GM12872 (cell line): ENCODE results near the gene RNF26.

Experiments used
- TF ChIP-seq, protein P1 (sequence below): IDR thresholded peaks from 3 replicates; pipeline ENCODE4 v1.5.1; 2011; ENCODE audit warnings: low read depth, mild to moderate bottlenecking, low read length, moderate library complexity; ENCODE audit not compliant: insufficient read depth

RNF26 gene

DNA sequence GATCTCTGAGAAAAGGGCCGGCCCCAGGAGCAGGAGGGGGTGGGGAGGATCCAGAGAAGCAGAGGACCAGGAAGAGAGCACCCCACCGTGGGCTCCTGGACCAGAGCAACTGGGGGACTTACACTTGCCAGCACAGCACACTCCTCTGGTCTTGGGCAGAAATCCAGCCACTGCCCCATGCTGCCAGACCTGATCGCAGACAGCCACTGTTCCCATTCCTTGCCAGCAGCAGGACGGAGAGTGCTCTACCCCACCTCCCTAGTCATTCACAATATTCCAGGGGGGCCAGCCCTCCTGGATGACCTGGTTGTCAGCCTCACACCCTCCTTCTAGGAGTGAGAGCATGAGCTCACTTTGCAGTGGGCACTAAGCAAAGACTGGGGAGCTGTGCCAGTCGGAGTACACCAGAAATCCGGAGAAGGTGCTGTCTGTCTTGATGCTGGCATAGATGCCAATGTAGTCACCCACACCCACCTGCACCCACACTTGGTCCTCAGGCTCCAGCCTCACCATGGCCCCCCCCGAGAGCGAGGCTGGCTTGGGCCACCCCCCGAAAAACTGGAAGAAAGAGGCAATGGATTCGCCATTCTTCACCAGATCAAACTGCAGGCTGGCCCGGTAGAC lies 4.8 kb downstream of the RNF26 start:
- TF ChIP-seq, protein P1, sequence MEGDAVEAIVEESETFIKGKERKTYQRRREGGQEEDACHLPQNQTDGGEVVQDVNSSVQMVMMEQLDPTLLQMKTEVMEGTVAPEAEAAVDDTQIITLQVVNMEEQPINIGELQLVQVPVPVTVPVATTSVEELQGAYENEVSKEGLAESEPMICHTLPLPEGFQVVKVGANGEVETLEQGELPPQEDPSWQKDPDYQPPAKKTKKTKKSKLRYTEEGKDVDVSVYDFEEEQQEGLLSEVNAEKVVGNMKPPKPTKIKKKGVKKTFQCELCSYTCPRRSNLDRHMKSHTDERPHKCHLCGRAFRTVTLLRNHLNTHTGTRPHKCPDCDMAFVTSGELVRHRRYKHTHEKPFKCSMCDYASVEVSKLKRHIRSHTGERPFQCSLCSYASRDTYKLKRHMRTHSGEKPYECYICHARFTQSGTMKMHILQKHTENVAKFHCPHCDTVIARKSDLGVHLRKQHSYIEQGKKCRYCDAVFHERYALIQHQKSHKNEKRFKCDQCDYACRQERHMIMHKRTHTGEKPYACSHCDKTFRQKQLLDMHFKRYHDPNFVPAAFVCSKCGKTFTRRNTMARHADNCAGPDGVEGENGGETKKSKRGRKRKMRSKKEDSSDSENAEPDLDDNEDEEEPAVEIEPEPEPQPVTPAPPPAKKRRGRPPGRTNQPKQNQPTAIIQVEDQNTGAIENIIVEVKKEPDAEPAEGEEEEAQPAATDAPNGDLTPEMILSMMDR: no peak

DNA sequence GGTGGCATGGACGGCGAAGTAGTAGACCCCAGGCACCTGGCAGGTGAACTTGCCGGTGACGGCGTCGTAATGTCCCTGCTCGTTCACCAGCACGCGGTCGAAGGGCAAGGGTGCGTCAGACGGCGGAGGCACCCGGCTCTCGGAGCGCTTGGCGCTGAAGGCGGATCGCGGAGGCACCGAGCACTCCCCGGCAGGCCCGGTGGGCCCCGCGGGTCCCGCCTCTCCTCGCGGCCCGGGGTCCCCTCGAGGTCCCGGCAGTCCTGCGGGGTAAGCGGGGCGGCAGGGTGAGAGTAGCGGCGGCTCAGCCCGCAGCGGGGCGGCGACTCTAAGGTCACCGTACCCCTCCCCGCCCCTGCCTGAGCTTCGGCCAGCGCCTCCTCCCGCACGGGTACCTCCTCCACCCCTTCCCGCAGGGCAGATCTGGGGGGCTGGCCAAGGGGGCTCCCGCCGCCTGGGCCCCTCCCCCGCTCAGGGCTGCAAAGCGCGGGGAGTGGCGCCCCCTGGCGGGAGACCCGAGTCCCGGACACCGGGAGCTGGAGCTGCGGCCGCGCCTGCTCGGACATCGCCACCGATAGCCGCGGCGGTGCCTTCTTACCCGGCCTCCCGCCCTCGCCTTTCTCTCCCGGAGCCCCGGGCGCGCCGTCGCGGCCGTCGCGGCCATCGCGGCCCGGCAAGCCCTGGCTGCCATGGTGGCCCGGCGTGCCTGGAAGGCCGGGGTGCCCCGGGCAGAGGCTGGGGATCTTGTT lies 5.4 kb downstream of the RNF26 start:
- TF ChIP-seq, protein P1: peak; percentile 74

DNA sequence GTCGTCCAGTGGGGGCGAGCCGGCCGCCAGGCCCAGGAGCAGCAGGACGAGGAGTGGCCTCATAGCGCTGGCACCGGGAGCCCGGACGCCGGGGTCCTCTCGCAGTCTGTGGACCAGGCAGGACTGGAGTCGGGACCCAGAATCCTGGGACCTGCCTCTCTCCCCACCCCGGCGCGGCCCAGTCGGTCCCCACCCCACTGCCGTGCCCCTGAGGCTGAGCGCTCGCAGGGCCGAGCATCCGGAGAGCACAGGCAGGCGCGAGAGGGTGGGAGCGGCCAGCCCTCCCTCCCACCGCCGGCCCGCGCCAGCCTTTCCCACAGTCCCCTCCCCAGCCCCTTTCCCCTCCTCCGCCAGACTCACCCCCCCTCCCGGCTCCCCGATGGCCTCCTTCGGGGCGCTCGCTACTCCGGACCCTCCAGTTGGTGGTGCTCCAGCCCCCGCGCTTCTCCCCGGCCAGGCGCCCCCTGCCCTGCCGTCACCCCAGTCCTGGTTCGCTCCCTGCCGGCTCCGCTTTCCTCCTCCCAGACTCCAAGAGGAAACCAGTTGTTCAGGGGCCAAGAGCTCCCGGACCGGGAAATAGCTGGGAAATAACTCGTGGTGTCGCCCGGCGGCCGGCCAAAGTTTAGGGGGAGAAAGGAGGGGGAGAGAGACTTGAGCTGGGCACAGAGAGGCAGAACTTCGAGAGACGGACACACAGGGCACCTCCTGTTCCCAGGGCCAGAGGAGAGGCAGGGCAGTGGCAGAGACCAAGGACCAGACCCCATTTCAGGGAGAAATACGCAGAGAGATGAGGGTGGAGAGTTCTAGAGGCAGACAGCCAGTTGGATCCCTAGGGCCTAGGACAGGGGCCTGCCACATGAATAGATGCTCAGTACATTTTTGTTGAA lies 6.3 kb downstream of the RNF26 start, which contains the start of gene C1QTNF5:
C1QTNF5 (minus strand) TSS at position 549 of the 887 bp plus-strand sequence; CDS start at position 63, 486 bp downstream.
- TF ChIP-seq, protein P1: no peak

DNA sequence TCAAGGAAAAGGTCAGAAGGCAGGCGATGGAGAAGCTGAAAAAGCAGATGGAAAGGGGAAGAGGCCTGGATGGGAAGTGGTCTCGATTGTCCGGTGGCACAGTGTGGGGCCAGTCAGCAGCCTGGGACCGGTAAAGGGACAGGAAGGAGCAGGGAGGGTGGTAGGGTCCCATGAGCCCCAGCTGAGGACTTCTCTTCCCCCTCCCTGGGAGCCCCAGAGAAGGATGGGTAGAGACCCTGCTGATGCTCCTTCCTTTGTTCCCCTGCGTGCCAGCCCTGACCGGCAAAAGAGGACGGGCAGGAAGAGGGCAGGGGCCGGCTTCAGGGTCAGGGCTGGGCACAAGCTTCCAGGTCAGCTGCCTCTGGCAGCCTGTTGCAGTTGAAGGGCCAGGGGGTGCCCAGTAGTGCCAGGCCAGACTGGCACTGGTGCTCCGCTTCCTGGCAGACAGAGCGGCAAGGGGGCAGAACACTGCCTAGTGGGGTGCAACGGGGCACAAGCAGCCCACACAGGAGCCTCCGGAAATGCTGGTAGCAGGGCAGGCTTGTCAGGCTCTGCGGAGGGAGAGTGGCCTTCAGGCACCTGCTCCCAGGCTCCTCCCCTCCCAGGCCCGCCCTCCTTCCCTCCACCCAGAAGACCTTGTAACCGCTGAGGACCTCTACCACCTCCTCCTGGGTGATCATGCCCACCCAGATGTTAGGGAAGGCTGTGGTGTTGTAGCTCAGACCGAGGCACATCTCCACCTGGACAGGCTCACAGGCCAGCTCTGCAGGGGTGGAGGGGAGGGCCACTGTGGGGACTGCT lies 7.1 kb downstream of the RNF26 start:
- TF ChIP-seq, protein P1: no peak

DNA sequence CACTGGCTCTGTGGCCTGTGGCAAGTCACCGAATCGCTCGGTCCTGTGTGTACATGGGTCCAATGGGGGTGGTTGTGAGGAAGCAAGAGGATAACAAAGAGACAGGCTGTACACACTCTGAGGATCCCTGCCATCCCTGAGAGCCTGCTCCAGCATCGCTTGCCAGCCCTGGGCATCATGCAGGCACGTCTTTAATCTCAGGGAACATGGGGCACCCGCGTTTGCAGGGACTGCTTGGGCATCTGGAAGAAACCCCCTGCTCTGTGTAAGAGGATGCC lies 7.6 kb downstream of the RNF26 start:
- TF ChIP-seq, protein P1: no peak

DNA sequence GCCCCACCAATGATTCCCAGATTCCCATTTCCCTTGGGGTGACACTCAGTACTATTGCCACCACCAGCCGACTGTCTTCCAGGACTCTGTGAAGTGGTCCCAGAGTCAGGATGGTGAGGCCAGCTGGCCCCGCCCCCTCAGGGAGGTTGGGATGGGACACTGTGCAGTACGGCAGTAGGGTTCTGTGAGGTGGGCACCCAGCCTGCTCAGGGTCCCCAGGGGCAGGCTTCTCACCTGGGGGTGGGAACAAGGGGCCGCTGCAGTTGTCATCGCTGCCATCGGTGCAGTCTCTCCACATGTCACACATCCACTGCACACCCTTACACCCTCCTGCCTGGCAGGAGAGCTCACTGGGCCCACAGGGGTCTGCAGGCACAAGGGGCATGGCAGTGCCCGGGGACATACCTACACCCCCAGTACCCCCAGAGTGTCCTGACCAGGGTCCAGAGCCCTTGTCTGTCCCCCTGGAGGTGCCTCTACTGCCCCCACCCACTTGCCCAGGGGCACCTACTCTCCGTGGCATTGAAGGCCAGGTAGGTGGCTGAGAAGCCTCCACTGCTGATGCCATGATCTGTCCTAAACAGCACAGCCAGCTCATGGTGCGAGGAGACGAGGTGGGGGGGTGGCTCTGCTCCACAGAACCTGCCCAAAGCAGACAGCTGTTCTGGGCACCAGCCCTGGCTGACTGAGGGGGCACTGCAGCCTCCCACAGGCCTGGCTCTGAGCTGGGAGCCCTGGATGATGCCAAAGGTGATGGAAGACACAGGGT lies 8.2 kb downstream of the RNF26 start:
- TF ChIP-seq, protein P1: no peak
